ENCODE measurements around the gene FBXL13.
"Not testable (repeated sequence)": the region's sequence is repeated elsewhere in the genome, so short reads cannot be mapped to it uniquely, and the experiment has no call there.

FBXL13 gene

GRCh38 chr7:102935450-102936115 lies 139.0 kb downstream of the FBXL13 start:
- no peak for DNase-seq (ENCODE audit: low read depth in 2 of 2)

GRCh38 chr7:102934701-102935100 lies 139.9 kb downstream of the FBXL13 start:
- no peak for DNase-seq (ENCODE audit: low read depth in 2 of 2)

DNA sequence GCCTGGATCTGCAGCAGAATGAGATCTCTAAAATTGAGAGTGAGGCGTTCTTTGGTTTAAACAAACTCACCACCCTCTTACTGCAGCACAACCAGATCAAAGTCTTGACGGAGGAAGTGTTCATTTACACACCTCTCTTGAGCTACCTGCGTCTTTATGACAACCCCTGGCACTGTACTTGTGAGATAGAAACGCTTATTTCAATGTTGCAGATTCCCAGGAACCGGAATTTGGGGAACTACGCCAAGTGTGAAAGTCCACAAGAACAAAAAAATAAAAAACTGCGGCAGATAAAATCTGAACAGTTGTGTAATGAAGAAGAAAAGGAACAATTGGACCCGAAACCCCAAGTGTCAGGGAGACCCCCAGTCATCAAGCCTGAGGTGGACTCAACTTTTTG lies 140.4 kb downstream of the FBXL13 start:
- no peak for DNase-seq (ENCODE audit: low read depth in 2 of 2)

GRCh38 chr7:102933763-102934162 lies 140.8 kb downstream of the FBXL13 start:
- no peak for DNase-seq (ENCODE audit: low read depth in 2 of 2)

DNA sequence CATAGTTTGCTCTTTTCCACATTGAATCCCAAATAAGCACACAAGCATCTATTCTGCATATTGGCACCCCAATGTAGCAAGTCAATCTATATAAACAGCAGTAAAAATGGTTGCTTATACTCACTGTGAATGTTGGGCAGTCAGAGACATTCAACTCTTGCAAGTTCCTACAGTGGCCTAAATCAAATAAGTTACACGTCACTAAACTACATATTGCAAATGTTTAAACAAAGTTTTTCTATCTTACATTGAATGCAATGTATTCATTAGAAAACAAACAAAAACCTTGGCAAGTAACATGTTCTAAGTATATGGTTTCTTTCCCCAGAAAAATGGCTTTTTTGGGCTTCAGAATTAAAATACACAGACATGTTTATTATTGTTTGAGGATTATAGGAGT lies 142.8 kb downstream of the FBXL13 start:
- no peak for DNase-seq (ENCODE audit: low read depth in 2 of 2)

GRCh38 chr7:102927312-102927933 lies 147.2 kb downstream of the FBXL13 start:
- no peak for DNase-seq (ENCODE audit: low read depth in 2 of 2)

DNA sequence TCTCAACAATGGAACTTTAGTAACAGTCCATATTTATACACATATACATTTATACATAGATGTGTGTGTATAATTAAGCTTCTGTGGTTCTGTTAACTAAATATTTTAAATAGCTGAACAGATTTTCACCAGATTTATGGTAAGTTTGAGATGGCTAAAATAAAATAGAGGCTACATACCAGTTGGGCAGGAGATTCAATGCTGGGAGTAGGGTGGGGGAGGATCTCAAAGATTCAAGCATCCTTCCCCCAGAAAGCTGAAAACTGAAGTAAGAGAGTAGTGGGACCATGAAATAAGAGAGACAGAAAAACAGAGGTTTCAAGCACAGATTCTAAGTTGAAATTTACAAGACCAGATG lies 147.8 kb downstream of the FBXL13 start:
- DNase-seq (ENCODE audit: low read depth in 2 of 2): no peak

DNA sequence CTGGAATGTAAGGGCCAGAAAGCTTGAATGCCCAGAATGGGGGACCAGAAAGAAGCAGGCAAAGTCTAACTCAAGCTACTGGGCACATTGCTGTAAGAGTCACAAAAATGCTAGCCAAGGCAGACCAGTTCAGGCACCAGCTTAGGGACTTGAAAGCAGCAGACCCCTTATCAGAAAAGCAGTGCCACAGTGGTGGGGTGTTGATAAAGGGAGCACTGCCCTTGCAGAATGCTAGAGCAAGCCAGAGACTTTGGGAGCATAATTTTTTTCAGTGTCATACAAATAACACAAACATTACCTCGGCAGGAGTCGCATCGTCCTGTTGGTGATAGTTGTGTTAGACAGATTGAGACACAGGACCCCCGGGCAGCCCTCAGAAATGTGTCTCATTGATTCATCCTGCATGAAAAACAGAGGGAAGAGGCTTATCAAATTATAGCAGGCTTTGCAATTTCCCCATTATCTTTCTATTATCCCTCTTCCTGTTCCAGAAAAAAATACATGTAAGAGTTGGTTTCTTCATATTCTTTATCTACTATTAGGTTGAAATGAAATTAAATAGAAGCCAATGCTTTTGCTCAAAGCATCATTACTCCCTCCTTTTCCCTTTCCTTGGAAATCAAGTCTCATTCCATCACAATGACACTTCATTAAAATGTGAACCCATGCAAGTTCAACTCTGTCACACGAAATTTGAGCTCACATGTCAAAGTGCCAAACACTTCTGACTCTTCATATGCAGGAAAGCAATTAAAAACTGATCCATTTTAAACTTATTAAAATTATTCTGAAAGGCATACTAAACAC lies 148.4 kb downstream of the FBXL13 start:
- no peak for DNase-seq (ENCODE audit: low read depth in 2 of 2)

GRCh38 chr7:102918845-102919244 lies 155.8 kb downstream of the FBXL13 start:
- DNase-seq (ENCODE audit: low read depth in 2 of 2): no peak

- no peak for DNase-seq (ENCODE audit: low read depth in 2 of 2)
These were observed 156.9 kb downstream of the FBXL13 start for GRCh38 chr7:102917436-102918353.

DNA sequence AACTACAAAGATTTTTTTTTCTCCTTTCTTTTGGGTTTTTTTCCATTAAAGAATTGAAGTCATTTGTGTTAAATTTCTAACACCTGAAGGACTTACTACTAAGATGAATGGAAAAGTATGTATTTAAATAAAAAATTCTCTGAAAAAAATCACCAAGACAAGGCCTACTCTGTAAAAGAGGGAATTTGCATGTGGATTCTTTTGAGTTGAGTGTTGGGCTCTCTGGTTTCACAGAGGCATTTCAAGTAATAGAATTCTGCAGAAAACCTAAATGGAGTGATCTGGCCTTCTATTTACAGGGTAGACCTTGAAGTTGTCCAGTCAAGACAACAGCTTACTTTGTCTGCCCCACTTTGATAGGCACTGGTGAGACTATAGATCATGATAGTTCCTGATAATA lies 157.7 kb downstream of the FBXL13 start:
- no peak for DNase-seq (ENCODE audit: low read depth in 2 of 2)

DNA sequence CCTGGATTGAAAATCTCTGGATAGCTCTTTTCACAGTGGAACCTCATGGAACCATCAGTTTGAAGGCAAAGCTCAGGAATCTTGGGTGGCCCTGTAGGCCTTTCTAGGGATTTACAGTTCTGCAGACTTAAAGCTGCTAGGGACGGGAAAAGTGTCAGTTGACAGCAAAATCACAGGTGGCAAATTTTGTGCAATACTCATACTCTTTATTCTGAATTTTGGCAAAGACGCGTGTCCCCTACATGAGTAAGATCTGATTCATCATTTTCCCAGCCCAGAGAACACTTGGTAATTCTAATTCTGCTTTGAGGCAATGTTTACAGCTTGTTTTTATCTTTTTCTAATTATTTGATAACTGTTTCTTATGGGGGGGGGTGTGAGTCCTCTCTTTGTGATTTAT lies 158.2 kb downstream of the FBXL13 start:
- DNase-seq (ENCODE audit: low read depth in 2 of 2): no peak

DNA sequence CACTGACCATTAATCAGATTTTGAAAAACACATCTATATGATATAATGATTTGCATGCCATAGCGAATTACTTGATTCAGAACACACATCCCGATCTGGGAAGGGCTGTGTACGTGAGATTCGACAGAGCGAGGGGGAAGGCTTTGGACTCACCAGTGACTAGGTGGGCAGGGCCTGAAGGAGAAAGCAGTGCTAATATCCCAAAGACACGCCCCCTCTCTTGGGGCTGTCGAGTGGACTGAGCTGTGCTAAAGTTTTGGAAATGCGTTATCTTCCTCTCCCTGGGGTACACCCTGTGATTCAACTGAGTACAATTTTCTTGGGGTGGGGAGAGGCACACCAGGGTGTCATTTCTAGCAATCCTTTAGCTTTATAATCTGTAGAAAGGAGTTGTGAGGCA lies 160.0 kb downstream of the FBXL13 start:
- no peak for DNase-seq (ENCODE audit: low read depth in 2 of 2)

DNA sequence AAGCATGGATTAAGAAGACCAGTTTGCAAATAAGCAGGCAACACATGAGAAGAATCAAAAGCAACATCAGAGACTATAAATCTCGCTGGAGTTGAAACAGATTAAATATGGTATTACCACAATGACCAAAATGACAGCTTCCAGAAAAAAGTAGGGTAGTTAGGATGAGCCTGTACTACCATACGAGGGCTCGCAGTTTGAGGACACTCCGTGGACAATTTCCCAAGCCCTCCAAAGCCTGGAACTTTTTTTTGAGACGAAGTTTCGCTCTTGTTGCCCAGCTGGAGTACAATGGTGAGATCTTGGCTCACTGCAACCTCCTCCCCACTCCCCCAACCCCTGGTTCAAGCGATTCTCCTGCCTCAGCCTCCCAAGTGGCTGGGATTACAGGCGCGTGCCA lies 160.8 kb downstream of the FBXL13 start:
- no peak for DNase-seq (ENCODE audit: low read depth in 2 of 2)

GRCh38 chr7:102912742-102913141 lies 161.9 kb downstream of the FBXL13 start, which contains the start of gene LRRC17:
TSS of gene LRRC17 (plus strand) at chr7:102913000. CDS start at chr7:102933914, 20,914 bp downstream.
- DNase-seq (ENCODE audit: low read depth in 2 of 2): no peak

- DNase-seq (ENCODE audit: low read depth in 2 of 2): no peak
These were observed 165.9 kb downstream of the FBXL13 start for GRCh38 chr7:102908676-102909075.

DNA sequence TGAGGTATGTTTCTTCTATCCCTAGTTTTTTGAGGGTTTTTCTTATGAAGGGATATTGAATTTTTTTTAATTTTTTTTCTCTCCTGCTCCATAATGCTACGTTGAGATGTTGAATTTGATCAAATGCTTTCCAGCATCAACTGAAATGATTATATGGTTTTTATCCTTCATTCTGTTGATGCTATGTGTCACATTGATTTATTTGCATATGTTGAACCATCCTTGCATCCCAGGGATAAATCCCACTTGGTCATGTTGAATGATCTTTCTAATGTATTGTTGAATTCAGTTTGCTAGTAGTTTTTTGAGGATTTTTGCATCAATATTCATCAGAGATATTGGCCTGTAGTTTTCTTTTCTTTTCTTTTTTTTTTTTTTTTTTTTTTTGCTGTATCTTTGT lies 171.0 kb downstream of the FBXL13 start:
- DNase-seq (ENCODE audit: low read depth in 2 of 2): not testable (repeated sequence)

DNA sequence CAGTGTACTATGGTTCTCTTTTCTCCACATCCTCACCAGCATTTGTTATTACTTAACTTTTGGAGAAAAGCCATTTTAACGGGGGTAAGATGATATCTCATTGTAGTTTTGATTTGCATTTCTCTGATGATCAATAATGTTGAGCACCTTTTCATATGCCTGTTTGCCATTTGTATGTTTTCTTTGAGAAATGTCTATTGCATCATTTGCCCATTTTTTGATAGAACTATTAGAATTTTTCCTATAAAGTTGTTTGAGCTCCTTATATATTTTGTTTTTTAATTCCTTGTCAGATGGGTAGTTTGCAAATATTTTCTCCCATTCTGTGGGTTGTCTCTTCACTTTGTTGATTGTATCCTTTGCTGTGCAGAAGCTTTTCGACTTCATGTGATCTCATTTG lies 172.5 kb downstream of the FBXL13 start:
- DNase-seq (ENCODE audit: low read depth in 2 of 2): not testable (repeated sequence)

DNA sequence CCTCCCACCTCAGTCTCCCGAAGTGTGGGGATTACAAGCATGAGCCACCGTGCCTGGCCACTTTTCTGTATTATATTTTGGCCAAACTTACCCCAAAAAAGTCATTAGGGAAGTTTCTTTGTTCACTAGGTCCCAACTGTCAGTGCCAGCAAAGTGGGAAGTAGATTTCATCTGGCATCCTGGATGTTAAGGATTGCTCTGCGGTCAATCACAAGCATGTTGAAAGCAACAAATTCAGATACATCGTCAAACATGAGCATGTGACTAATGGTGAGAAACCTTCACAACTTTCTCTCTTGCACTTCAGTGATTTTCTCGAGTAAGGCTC lies 176.1 kb downstream of the FBXL13 start:
- DNase-seq (ENCODE audit: low read depth in 2 of 2): no peak

DNA sequence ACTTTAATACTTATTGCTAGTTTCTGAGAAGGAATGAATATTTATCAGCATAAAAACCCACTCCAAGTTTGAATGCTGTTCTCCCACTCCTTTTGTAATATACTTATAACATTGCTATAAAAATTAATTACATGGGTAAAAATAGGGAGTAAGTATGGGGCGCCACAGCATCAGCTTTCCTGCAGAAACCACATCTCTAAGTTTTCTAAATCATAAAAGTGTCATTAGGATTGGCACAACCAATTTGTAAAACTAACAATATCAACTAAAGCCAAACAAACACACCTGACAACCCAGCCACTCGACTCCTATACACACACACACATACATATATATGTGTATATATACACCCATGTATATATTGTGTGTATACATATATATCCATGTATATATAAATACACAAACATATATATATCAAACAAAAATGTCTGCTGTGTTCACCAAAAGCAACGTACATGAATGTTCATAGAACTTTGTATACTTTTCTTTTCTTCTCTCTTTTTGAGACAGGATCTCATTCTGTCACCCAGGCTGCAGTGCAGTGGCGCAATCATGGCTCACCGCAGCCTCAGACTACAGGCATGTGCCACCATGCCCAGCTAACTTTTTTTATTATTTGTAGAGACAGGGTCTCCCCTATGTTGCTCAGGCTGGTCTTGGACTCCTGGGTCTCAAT lies 176.6 kb downstream of the FBXL13 start:
- DNase-seq (ENCODE audit: low read depth in 2 of 2): no peak

DNA sequence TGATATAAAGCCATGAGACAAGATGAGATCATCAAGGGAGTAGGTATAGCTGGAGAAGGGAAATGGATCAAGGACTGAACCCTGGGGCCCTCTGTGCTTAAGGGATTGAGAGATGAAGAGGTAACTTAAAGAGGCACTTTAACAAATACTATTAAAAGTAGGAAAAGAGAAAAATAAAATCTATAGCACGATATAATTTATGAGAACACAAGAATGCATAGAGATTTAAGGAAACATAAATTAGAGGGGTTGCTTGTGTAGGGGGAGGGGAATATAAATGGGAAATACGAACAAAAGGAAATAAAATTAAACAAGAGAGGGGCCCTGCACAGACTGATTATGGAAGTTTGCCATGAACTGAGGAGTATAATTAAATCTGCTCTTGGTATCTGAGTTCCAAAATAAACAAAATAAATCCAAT lies 177.4 kb downstream of the FBXL13 start:
- no peak for DNase-seq (ENCODE audit: low read depth in 2 of 2)
